NK-92 (cell line): ENCODE measurements around the gene CSMD2.
"Not testable (repeated sequence)": the region's sequence is repeated elsewhere in the genome, so short reads cannot be mapped to it uniquely, and the experiment has no call there.

Experiments used
- DNase-seq: peaks from one replicate; lab custom pipeline; 2025; ENCODE audit not compliant: unreplicated experiment; lab: John Stamatoyannopoulos, UW

Gene CSMD2

GRCh38 chr1:34055818-34056217 lies 109.2 kb downstream of the CSMD2 start:
- no peak for DNase-seq

- no peak for DNase-seq
Observed at GRCh38 chr1:34054920-34055319, 110.1 kb downstream of the CSMD2 start.

- DNase-seq = no peak
Observed at GRCh38 chr1:34053660-34054059, 111.4 kb downstream of the CSMD2 start.

DNA sequence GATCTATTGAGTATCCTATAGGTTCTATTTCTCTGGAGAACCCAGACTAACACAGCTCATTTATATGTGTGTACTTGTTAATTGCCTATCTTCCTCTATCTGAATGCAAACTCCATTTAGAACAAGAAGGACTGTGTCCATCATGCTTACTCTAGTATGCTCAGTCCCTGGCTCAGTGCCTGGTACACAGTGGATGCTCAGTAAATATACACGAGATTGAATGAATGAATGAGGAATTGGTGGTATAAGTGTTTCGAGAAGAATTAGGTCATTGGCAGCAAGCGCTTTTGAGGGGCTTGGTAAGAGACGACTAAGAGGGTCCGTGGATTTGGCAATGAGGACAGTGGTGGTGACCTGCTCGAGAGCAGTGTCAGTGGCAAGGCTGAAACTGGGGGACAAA lies 112.5 kb downstream of the CSMD2 start:
- DNase-seq = no peak

DNA sequence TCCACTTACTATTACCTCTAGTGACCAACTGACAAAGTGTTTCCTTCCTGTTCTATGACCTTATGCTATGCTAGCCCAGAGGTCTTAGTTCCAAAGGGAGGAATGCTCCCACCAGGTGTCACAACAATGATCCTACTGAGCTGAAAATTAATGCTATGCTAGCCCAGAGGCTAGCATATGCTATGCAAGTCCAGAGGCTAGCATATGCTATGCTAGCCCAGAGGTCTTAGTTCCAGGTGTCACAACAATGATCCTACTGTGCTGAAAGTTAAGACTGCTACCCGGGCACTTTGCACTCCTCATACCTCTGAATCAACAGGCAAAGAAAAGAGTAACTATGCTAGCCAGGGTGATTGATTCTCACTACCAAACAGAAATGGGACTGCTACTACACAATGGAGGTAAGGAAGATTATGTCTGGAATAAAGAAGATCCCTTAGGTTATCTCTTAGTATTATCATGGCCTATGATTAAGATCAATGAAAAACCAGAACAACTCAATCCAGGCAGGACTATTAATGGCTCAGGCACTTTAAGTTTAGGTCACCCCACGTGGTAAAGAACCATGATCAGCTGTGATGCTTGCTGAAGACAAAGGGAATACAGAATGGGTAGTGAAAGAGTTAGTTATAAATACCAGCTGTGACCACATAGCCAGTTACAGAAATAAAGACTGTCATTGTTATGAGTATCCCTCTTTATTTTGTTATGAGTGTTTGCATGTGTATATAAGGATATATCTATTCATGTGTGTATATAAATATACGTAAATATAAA lies 114.1 kb downstream of the CSMD2 start:
- no peak for DNase-seq

- no peak for DNase-seq
Observed at GRCh38 chr1:34049994-34050393, 115.0 kb downstream of the CSMD2 start.

DNA sequence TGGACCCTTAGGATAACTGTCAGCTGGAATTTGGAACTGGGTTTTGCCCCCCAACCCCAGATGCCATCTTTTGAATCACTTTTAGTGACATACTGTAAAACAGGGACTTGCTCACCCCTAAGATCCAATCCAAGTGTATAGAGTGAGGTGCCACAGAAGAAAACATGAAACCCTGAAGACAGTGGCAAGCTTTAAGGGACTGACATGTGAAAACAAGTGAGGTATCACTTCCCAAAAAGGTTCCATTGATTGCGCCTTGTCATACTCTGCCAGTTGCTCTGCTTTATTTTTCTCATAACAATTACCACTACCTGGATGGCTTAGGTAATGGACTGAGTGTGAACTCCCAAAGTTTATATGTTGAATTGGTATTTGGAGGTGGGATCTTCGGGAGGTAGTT lies 115.6 kb downstream of the CSMD2 start:
- no peak for DNase-seq

- DNase-seq = no peak
Observed at GRCh38 chr1:34037856-34038255, 127.2 kb downstream of the CSMD2 start.

DNA sequence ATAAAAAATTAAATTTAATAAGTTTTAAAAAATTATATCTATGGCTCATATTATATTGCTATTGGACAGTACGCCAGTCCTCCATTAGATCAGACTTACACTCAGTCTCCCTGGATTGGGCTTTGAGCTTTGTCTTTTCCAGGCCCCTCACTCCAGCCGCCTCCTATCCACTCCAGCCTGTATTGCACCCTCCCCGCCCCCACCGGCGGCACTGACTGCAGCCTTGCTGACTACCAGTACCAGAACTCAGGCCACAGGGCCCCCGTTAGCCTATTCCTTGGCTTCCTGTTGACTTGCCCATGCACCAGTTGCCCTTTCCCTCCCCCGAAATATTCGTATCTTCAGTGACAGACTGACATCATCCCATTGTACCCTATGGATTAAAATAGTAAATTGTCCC lies 127.9 kb downstream of the CSMD2 start:
- DNase-seq = no peak

DNA sequence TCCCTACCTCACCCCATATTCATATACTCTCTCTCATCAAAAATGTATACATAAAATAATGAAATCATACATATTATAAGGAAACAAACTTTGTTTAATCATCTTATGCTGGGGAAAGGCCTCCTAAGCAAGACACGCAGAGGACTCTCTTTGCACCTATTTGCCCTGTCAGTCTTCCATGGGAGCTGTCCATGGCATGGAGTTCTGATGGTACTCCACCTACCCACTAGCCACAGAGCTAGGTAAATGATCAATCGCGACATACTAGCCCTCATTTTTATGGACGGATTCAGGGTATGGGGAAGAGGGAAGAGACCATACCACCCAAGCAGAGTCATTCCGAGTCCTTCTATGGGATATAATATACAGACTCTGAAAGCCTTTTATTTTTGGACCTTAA lies 131.0 kb downstream of the CSMD2 start:
- DNase-seq = no peak

GRCh38 chr1:34029954-34030353 lies 135.1 kb downstream of the CSMD2 start:
- no peak for DNase-seq

DNA sequence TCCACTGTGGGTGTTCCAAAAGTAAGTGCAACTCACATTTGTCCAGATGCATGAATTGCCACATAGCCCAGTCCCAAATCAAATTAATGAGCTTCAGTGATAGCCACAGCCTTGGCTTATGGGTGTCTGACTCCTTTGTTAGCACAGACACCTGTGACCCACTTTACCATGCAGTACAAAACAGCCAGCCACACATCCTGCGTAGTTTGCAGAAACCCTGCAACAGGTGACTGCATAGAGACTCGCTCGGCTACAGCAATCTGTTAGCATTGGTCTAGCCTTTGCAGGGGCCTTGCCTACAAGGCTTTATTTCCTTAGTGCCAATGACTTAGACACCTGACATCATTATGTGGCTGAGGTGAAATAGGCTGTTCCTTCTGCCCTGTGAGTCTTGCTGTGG lies 135.5 kb downstream of the CSMD2 start:
- DNase-seq = no peak

DNA sequence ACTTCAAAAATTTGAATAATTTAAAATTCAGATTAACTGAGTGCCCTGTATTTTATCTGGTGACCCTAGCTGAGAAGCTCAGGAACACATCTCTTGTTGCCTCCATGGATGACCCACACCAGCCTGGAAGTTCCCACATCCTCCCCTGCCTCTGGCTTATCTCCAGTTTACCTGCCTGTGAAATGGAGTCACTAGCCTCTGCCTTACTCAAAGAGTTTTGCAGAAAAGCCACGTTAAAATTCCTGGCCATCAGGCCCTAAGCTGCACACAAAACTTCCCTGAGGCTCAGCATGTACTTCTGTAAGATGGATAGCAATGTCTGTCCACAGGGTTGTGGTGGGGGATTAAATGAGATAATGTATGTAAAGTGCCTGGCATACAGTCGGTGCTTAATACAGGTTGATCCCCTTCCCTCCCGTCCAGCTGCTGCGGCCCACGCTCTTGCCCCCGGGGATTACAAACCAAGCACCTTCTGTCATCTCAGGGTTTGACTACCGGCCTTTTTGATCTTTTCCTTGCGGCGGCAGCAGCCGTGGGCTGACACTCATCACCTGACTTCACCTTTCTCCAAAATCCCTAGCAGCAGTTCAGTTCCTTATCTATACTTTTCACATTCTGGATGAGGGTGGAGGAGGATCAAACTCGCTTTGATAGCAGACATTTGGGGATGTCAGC lies 136.5 kb downstream of the CSMD2 start:
- DNase-seq = no peak

GRCh38 chr1:34025675-34026074 lies 139.4 kb downstream of the CSMD2 start:
- no peak for DNase-seq

- no peak for DNase-seq
Observed at GRCh38 chr1:34024485-34024884, 140.5 kb downstream of the CSMD2 start.

- no peak for DNase-seq
Observed at GRCh38 chr1:34019741-34020552, 145.1 kb downstream of the CSMD2 start.

DNA sequence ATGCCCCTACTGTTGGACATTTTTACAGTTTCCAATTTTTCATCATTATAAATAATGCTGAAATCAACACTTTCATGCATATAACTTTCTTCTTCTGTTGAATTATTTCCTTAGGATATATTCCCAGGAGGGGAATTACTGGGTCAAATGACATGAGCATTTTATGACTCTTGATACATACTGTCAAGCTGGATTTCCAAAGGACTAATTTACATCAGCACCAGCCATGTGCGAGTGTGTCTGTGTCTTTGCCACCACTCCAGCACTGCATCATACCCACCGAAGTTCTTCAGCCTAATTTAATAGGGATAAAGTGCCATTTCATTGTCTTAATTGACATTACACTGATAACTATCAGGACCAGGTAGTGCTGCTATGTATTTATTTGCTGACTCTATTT lies 146.7 kb downstream of the CSMD2 start:
- DNase-seq = no peak

GRCh38 chr1:34016281-34016680 lies 148.7 kb downstream of the CSMD2 start:
- DNase-seq = not testable (repeated sequence)

GRCh38 chr1:34013958-34014737 lies 150.9 kb downstream of the CSMD2 start:
- no peak for DNase-seq

GRCh38 chr1:34013136-34013535 lies 151.9 kb downstream of the CSMD2 start:
- DNase-seq = no peak

DNA sequence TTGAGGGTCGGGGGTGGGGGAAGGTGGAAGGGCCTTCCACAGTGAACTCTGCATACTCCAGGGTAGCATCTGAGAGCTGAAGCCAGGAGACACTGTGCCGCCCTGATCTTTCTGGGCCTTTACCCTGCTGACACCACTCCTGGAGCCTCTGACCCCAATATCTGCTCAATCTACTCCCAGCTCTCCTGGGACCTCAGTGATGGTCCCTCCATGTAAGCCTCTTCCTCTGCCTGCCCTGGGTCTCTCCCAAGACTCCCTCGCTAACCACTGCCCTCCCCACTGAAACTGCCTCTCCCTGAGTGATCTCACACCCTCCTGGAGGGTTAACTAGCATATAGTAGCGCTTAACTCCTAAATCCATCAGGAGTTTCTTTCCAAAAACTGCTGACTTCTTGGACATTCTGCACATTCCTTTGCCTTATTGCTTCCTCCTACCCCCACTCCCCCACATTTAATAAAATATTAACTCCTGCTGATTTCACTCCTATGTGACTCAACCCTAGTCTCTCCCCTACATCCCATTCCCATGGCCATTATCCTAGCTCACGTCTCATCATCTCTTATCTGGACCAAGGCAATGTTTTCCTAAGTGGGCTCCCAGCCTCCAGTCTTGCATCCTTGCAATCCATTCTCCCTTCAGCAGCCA lies 155.6 kb downstream of the CSMD2 start:
- no peak for DNase-seq
